CD4-positive, CD25-positive, alpha-beta regulatory T cell (primary cell): ENCODE results near the gene TTC1. TPM values are rescaled to one million over a fixed set of nuclear protein-coding genes. Genes with fewer than 3 reads are reported as not detected.
"Not testable (repeated sequence)": the region's sequence is repeated elsewhere in the genome, so short reads cannot be mapped to it uniquely, and the experiment has no call there.

Source experiments
- ATAC-seq, 2 donors: fragments of 150-1000 bp; cut with Tn5 transposase; one replicate each; pipeline ENCODE4 v1.10.0; 2021; ENCODE audit warnings: low read depth in 2 of 2, moderate number of reproducible peaks in 2 of 2, moderate library complexity in 1 of 2
- DNase-seq, 3 donors: peaks; one replicate each; pipeline versions ENCODE4 v3.0.0 to v3.0.0-alpha.2; 2012 to 2022; ENCODE audit warnings: mixed read lengths in 1 of 3
- H3K27ac ChIP-seq: one replicate; pipeline ENCODE4 v1.7.0; 2013; ENCODE audit warnings: mild to moderate bottlenecking, low read length; ENCODE audit not compliant: insufficient read depth, poor library complexity, severe bottlenecking
- H3K27me3 ChIP-seq: one replicate; pipeline ENCODE4 v1.7.0; 2013; ENCODE audit warnings: low read length; ENCODE audit not compliant: control insufficient read depth, insufficient read depth
- H3K36me3 ChIP-seq: one replicate; pipeline ENCODE4 v1.7.0; 2013; ENCODE audit warnings: mild to moderate bottlenecking, low read length, moderate library complexity; ENCODE audit not compliant: control insufficient read depth, insufficient read depth
- H3K4me1 ChIP-seq: 2 replicates; pipeline ENCODE4 v1.7.0; 2013; ENCODE audit warnings: mild to moderate bottlenecking, low read length; ENCODE audit not compliant: insufficient read depth, control insufficient read depth, poor library complexity, severe bottlenecking
- H3K4me3 ChIP-seq: one replicate; pipeline ENCODE4 v1.7.0; 2013; ENCODE audit warnings: low read depth, mild to moderate bottlenecking, low read length, moderate library complexity
- H3K9me3 ChIP-seq, 2 experiments: 1 replicate in 1 of 2; 2 replicates in 1 of 2; pipeline ENCODE4 v1.7.0; 2013; ENCODE audit warnings: low read length in 2 of 2, mild to moderate bottlenecking in 1 of 2, moderate library complexity in 1 of 2; ENCODE audit not compliant: control insufficient read depth in 2 of 2
- H3K27ac Mint-ChIP-seq, 3 donors: one replicate each; pipeline ENCODE4 v1.8.0; 2020 to 2022; ENCODE audit warnings: mild to moderate bottlenecking in 3 of 3, mixed read lengths in 3 of 3, moderate library complexity in 2 of 3
- H3K27me3 Mint-ChIP-seq: one replicate; pipeline ENCODE4 v1.8.0; 2022; ENCODE audit warnings: mild to moderate bottlenecking, mixed read lengths
- H3K36me3 Mint-ChIP-seq: one replicate; pipeline ENCODE4 v1.8.0; 2020; ENCODE audit warnings: mixed read lengths
- H3K4me1 Mint-ChIP-seq, 4 donors: one replicate each; pipeline ENCODE4 v1.8.0; 2020 to 2022; ENCODE audit warnings: mixed read lengths in 4 of 4, mild to moderate bottlenecking in 1 of 4
- H3K4me3 Mint-ChIP-seq, 4 donors: one replicate each; pipeline ENCODE4 v1.8.0; 2020 to 2022; ENCODE audit warnings: mild to moderate bottlenecking in 4 of 4, mixed read lengths in 4 of 4, moderate library complexity in 3 of 4
- H3K9me3 Mint-ChIP-seq, 7 donors: one replicate each; pipeline ENCODE4 v1.8.0; 2020 to 2022; ENCODE audit warnings: mixed read lengths in 7 of 7, mild to moderate bottlenecking in 3 of 7, moderate library complexity in 2 of 7
- polyA plus RNA-seq, 4 donors: library from polyadenylated mRNA; unstranded; fragments of 300-500 nt; fragmentation: Illumina TruSeq; gene quantifications; one replicate each; pipeline ENCODE4 v1.2.3, GENCODE V29; 2021
- total RNA-seq: library from RNA; stranded (reverse); gene quantifications from one replicate; pipeline ENCODE4 v1.2.3, GENCODE V29; 2022

Gene TTC1
- total and polyA plus RNA-seq, 5 donors from 2014 or later = 33.6 to 118 (median 105) TPM

- peaks cover 71% of the 10 kb centered on the region for H3K36me3 ChIP-seq
- no peaks in the 10 kb centered on the region for H3K4me1 ChIP-seq
- DNase-seq = no peak
- no peak overlapping the region for H3K27ac Mint-ChIP-seq
- H3K9me3 ChIP-seq = no peaks in the 10 kb centered on the region
- H3K36me3 Mint-ChIP-seq = peaks cover 33% of the 10 kb centered on the region
- H3K27me3 Mint-ChIP-seq = no peaks in the 10 kb centered on the region
- ATAC-seq = no peak
- no peak overlapping the region for H3K4me3 ChIP-seq
- no peak overlapping the region for H3K4me3 Mint-ChIP-seq
- H3K9me3 Mint-ChIP-seq = peaks cover 0 to 1% (median 0%) of the 10 kb centered on the region in 7 donors
- no peak overlapping the region for H3K27ac ChIP-seq
- no peaks in the 10 kb centered on the region for H3K27me3 ChIP-seq
- peaks cover 0 to 2% (median under 1%) of the 10 kb centered on the region in 4 donors for H3K4me1 Mint-ChIP-seq
Measured at GRCh38 chr5:160060001-160060400, 51.1 kb downstream of the TTC1 start.

DNA sequence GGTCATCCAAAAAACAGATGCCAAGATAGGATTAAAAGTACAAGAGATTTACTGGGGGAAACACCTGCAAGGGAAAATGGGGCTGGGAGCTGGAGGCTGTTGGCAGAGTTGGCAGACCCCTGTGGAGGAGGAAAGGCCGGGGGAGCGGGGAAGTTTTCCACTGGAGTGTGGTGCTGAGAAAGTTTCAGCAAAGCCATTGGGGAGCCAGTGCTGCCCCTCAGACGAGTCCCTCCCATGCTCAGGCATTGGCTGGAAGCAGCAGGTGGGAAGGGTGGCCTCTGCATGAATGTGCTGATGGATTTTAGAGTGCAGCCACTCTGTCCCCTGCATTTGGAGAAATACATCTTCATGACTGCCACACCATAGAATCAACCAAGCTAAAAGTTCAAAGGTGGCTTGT lies 52.8 kb downstream of the TTC1 start:
- peaks cover 68% of the 10 kb centered on the region for H3K36me3 ChIP-seq
- no peak overlapping the region for H3K4me3 ChIP-seq
- Mint-ChIP-seq H3K36me3 (peaks cover 34% of the 10 kb centered on the region), H3K4me3 (no peak overlapping the region), H3K9me3 (peaks cover 0 to 1% (median 0%) of the 10 kb centered on the region in 7 donors), H3K27ac (peak overlapping the region in 1 of 3 donors; percentile 34), H3K27me3 (no peaks in the 10 kb centered on the region), H3K4me1 (peaks cover 0 to 2% (median under 1%) of the 10 kb centered on the region in 4 donors)
- H3K9me3 ChIP-seq = no peaks in the 10 kb centered on the region
- H3K27me3 ChIP-seq = no peaks in the 10 kb centered on the region
- ATAC-seq = no peak
- DNase-seq = no peak
- no peak overlapping the region for H3K27ac ChIP-seq
- no peaks in the 10 kb centered on the region for H3K4me1 ChIP-seq

DNA sequence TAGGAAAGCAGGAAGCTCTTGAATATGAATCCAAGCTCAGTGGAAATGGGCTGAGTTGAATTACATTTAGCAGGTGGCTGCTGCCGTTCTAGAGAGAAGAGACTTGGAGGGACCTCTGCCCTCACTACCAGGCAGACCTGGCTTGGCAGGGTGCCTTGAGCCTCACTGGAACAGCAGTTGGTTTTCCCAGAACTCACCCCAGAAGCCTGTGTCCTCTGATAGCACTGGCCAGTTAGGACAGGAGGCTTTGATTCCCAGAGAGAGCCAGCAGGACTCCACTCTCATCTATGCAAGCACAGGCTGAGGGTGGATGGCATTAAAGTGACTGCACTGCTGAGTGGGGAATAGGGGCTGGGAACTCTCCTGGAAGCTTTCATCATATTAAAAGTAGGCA lies 55.5 kb downstream of the TTC1 start:
- H3K9me3 ChIP-seq = no peaks in the 10 kb centered on the region
- H3K27me3 Mint-ChIP-seq = no peaks in the 10 kb centered on the region
- ATAC-seq (no peak), DNase-seq (no peak)
- no peak overlapping the region for H3K4me3 ChIP-seq
- no peak overlapping the region for H3K27ac ChIP-seq
- no peaks in the 10 kb centered on the region for H3K4me1 ChIP-seq
- peak overlapping the region in 1 of 3 donors; percentile 44 for H3K27ac Mint-ChIP-seq
- H3K27me3 ChIP-seq = no peaks in the 10 kb centered on the region
- H3K4me3 Mint-ChIP-seq = no peak overlapping the region
- H3K9me3 Mint-ChIP-seq = peaks cover 0 to 1% (median 0%) of the 10 kb centered on the region in 7 donors
- H3K36me3 Mint-ChIP-seq = peaks cover 21% of the 10 kb centered on the region
- peaks cover 0 to 2% (median under 1%) of the 10 kb centered on the region in 4 donors for H3K4me1 Mint-ChIP-seq
- H3K36me3 ChIP-seq = peaks cover 56% of the 10 kb centered on the region

DNA sequence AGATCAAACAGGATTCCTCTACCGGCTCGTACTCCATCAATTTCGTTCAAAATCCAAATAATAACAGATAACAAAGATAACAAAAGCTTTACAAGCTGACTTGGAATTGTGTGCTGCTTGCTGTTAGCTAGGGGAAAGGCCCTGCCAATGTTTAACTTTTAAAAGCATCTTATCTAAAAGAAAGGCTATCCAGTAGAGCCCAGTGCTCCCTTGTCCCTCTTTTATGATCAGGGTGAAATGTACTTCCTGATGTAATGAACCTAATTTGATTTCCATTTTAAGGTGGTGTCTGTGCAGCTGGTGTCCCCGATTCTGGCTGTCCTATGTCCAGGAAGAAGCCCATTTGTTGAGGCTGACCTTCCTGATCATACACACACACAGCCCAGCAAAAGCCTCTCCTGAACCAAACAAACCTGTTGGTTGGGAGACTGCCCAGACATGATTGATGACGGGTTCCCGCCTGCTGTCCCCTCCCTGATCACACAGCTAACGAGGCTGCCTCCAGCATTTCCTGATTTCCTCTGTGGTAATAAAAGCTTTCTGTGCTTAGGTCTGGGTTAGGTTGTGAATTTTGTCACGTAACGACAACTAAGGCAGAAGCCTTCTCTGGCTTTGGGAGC lies 56.2 kb downstream of the TTC1 start:
- Mint-ChIP-seq H3K9me3 (peaks cover 0 to 1% (median 0%) of the 10 kb centered on the region in 7 donors), H3K27ac (no peak overlapping the region), H3K4me1 (peaks cover 0 to 2% (median under 1%) of the 10 kb centered on the region in 4 donors), H3K36me3 (peaks cover 14% of the 10 kb centered on the region), H3K4me3 (no peak overlapping the region), H3K27me3 (no peaks in the 10 kb centered on the region)
- Histone ChIP-seq H3K27ac (no peak overlapping the region), H3K4me1 (no peaks in the 10 kb centered on the region), H3K9me3 (no peaks in the 10 kb centered on the region), H3K36me3 (peaks cover 52% of the 10 kb centered on the region), H3K4me3 (no peak overlapping the region), H3K27me3 (no peaks in the 10 kb centered on the region)
- no peak for DNase-seq
- no peak for ATAC-seq

- peaks cover 24% of the 10 kb centered on the region for H3K36me3 ChIP-seq
- not testable (repeated sequence) for H3K36me3 Mint-ChIP-seq, H3K27me3 Mint-ChIP-seq, H3K27ac ChIP-seq, H3K4me1 Mint-ChIP-seq, H3K4me3 Mint-ChIP-seq, ATAC-seq, H3K9me3 Mint-ChIP-seq, DNase-seq, H3K9me3 ChIP-seq, H3K4me3 ChIP-seq, H3K4me1 ChIP-seq, H3K27me3 ChIP-seq
- peak overlapping the region in 1 of 3 donors; percentile 32 for H3K27ac Mint-ChIP-seq
Measured at GRCh38 chr5:160069120-160069519, 60.2 kb downstream of the TTC1 start.

- Histone ChIP-seq H3K27me3 (no peaks in the 10 kb centered on the region), H3K36me3 (peaks cover 4% of the 10 kb centered on the region), H3K9me3 (no peaks in the 10 kb centered on the region), H3K27ac (no peak overlapping the region), H3K4me3 (no peak overlapping the region), H3K4me1 (no peaks in the 10 kb centered on the region)
- Mint-ChIP-seq H3K27ac (peak overlapping the region in 1 of 3 donors; percentile 61), H3K4me1 (peaks cover 0 to 5% (median 0%) of the 10 kb centered on the region in 4 donors), H3K9me3 (peaks cover 0 to 1% (median 0%) of the 10 kb centered on the region in 7 donors), H3K36me3 (no peaks in the 10 kb centered on the region), H3K27me3 (no peaks in the 10 kb centered on the region), H3K4me3 (no peak overlapping the region)
- ATAC-seq = no peak
- DNase-seq = no peak
Measured at GRCh38 chr5:160071516-160071915, 62.6 kb downstream of the TTC1 start.

GRCh38 chr5:160071916-160072315 lies 63.0 kb downstream of the TTC1 start:
- Mint-ChIP-seq H3K4me3 (no peak overlapping the region), H3K9me3 (peaks cover 0 to 1% (median 0%) of the 10 kb centered on the region in 7 donors), H3K27ac (peak overlapping the region in 1 of 3 donors; percentile 61), H3K36me3 (no peaks in the 10 kb centered on the region), H3K4me1 (peaks cover 0 to 5% (median 0%) of the 10 kb centered on the region in 4 donors), H3K27me3 (no peaks in the 10 kb centered on the region)
- Histone ChIP-seq H3K27me3 (no peaks in the 10 kb centered on the region), H3K9me3 (no peaks in the 10 kb centered on the region), H3K27ac (no peak overlapping the region), H3K36me3 (no peaks in the 10 kb centered on the region), H3K4me1 (no peaks in the 10 kb centered on the region), H3K4me3 (no peak overlapping the region)
- no peak for ATAC-seq
- no peak for DNase-seq

GRCh38 chr5:160075073-160075472 lies 66.1 kb downstream of the TTC1 start:
- Mint-ChIP-seq H3K27ac (peak overlapping the region in 2 of 3 donors; percentile 4 to 41), H3K4me3 (no peak overlapping the region), H3K9me3 (peaks cover 0 to 1% (median 0%) of the 10 kb centered on the region in 7 donors), H3K36me3 (peaks cover 13% of the 10 kb centered on the region), H3K27me3 (no peaks in the 10 kb centered on the region), H3K4me1 (peaks cover 0 to 5% (median 2%) of the 10 kb centered on the region in 4 donors)
- Histone ChIP-seq H3K9me3 (no peaks in the 10 kb centered on the region), H3K4me1 (no peaks in the 10 kb centered on the region), H3K27ac (no peak overlapping the region), H3K4me3 (no peak overlapping the region), H3K27me3 (no peaks in the 10 kb centered on the region), H3K36me3 (peaks cover 9% of the 10 kb centered on the region)
- ATAC-seq (no peak), DNase-seq (no peak)
